ENCODE results near the gene PJA2.
A peak's percentile ranks its signal among the peaks of the same experiment; 100 is the strongest.

Gene PJA2

GRCh38 chr5:109335114-109335513, 74.7 kb downstream of the PJA2 start:
- no peak for DNase-seq (ENCODE audit: extremely low read depth, low read depth)
- TF ChIP-seq CTCF (IDR thresholded peaks at IDR 0.05; ENCODE audit: low read depth, low read length) = no peak

GRCh38 chr5:109334056-109334455, 75.7 kb downstream of the PJA2 start:
- TF ChIP-seq CTCF (IDR thresholded peaks at IDR 0.05; ENCODE audit: low read depth, low read length) = no peak
- no peak for DNase-seq (ENCODE audit: extremely low read depth, low read depth)

- TF ChIP-seq CTCF (IDR thresholded peaks at IDR 0.05; ENCODE audit: low read depth, low read length) = no peak
- peak; percentile 51 for DNase-seq (ENCODE audit: extremely low read depth, low read depth)
Measured at GRCh38 chr5:109329333-109330237, 80.2 kb downstream of the PJA2 start.

GRCh38 chr5:109328626-109329025, 81.1 kb downstream of the PJA2 start:
- no peak for TF ChIP-seq CTCF (IDR thresholded peaks at IDR 0.05; ENCODE audit: low read depth, low read length)
- DNase-seq (ENCODE audit: extremely low read depth, low read depth) = no peak

GRCh38 chr5:109327570-109327969, 82.2 kb downstream of the PJA2 start:
- TF ChIP-seq CTCF (IDR thresholded peaks at IDR 0.05; ENCODE audit: low read depth, low read length) = no peak
- DNase-seq (ENCODE audit: extremely low read depth, low read depth) = no peak

GRCh38 chr5:109326919-109327318, 82.9 kb downstream of the PJA2 start:
- TF ChIP-seq CTCF (IDR thresholded peaks at IDR 0.05; ENCODE audit: low read depth, low read length) = no peak
- DNase-seq (ENCODE audit: extremely low read depth, low read depth) = no peak

GRCh38 chr5:109325456-109325855, 84.3 kb downstream of the PJA2 start:
- no peak for TF ChIP-seq CTCF (IDR thresholded peaks at IDR 0.05; ENCODE audit: low read depth, low read length)
- DNase-seq (ENCODE audit: extremely low read depth, low read depth) = no peak
